Stimulated activated CD4-positive, alpha-beta T cell treated with anti-CD3 and anti-CD28 coated beads, TNF-alpha, amount 100 ng/mL, for 4 hours (primary cell): Measurements from ENCODE around the gene SYT5.
"Not testable (repeated sequence)": the region's sequence is repeated elsewhere in the genome, so short reads cannot be mapped to it uniquely, and the experiment has no call there.

Source experiments
- DNase-seq, 3 experiments: peaks; one replicate each; pipeline ENCODE4 v3.0.0-alpha.2; 2020; ENCODE audit warnings: low read depth in 3 of 3

The SYT5 gene

DNA sequence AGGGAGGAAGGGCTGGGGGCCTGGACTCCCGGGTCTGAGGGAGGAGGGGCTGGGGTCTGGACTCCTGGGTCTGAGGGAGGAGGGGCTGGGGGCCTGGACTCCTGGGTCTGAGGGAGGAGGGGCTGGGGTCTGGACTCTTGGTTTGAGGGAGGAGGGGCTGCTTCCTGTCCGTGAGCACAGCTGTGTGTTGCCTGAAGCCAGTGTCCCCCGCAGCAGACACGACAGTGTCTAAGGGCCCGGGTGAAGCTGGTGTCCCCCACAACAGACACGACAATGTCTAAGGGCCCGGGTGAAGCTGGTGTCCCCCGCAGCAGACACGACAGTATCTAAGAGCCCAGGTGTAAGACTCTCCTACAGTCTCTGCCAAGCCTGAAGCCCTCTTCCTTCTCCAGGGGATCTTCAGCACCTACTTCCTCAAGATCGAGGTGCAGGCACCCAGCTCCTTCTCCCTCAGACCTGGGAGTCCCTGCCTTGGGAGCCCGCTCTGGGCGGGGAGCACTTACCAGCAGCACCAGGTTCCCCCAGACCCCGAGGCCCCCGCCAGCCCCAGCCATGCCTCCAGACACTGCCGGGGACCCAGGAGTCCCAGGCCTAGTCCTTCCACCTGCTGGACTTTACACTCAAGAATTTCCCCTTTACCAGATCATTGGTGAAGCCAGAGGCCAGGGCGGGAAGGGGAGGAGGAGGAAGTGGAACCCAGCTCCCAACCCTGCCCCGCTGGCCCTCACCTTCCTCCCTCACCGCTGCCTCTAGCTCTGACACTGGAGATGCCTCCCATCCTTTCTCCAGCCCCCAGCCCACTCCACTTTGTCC is 29.0 kb upstream of the SYT5 start, which contains the start of gene PTPRH:
Gene PTPRH, minus strand, starts transcription at position 622 of the 813 bp plus-strand sequence. Its CDS starts 68 bp downstream, at position 554.
- DNase-seq: no peak

DNA sequence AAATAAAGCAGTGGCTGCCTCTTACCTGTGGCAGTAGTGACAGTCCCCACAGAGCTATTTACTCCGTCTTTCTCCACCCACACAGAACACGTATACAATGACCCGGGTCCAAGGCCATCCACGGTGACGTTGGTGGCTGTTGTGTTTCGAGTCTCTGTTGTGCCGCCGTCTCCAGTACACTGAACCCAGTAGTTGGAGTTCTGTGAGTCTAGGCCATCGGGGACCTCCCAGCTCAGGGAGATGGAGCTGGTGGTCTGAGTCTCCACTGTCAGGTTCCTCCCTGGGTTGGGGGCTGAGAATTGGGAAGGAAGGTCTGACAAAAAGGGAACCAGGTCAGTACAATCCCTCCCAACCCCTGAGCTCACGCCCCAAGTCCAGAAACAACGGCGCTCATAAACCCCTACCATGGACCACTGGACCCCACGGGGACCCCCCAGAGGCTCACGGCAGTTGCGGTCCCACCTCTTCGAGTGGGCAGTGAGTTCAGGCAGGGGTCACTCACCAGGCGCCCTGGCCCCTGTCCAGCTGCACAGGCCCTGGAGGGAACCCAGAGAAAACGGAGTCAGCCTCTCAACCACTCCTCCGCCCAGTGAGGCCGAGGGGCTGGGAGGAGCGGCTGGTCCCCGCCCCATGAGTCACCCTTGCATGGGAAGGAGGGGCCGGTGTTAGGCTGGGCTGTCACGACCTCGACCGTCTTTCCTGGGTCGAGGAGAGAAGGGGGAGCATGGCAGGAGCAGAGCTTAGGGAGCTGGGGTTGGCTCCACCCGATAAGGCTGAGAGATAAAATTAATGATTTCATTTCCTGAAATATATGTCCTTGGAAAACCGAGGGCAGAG is 26.8 kb upstream of the SYT5 start:
- DNase-seq: peak in 1 of 3 experiments; percentile 12

DNA sequence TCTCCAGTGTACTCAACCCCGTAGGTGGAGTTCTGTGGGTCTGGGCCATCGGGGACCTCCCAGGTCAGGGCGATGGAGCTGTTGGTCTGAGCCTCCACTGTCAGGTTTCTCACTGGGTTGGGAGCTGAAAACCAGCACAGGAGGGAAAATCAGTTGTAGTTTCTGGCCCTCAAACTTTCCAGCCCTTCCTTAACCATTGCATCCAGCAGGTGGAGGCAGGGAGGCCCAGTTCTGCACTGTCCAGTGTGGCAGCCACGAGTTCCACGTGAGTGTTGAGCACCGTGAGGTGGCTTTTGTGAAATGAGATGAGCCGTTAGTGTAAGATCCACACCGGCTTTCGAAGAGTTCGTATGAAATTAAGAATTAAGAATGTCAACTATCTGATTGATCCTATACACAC is 22.1 kb upstream of the SYT5 start:
- DNase-seq: not testable (repeated sequence)

DNA sequence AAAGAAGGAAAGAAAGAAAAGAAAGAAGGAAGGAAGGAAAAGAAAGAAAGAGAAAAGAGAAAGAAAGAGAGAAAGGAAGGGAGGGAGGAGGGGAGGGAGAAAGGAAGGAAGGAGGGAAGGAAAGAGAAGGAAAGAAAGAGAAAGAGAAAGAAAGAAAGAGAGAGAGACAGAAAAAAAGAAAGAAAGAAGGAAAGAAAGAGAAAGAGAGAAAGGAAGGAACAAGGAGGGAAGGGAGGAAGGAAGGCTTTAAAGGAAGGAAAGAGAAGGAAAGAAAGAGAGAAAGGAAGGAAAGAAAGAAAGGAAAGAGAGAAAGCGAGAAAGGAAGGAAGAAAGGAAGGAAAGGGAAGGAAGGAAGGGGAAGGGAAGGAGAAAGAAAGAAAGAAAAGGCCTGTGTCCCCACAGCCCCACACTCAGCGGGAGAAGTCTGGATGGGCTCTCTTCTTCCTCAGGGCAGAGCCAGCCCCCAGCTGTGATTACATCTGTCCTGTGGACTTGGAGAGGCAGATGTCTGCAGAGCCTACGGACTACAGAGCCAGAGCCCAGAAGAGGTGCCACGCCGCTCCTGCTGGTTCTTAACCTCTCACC is 19.6 kb upstream of the SYT5 start:
- no peak for DNase-seq

DNA sequence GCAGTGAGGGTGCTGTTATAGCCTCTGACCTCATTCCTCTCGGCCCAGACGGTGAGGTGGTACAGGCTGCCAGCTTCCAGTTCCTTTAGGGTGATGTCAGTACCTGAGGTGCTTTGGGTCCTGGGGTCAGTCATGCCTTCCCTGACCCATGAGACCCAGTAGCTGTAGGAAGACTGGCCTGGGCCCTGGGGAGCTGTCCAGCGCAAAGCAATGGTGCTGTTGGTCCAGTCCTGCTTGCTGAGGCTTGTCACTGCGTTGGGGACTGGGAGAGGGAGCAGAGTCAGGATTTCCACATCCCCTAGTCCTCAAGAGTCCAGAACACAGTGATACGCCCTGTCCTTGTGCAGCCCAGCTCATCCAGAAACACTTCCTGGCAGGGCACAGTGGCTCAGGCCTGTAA is 18.6 kb upstream of the SYT5 start:
- no peak for DNase-seq

DNA sequence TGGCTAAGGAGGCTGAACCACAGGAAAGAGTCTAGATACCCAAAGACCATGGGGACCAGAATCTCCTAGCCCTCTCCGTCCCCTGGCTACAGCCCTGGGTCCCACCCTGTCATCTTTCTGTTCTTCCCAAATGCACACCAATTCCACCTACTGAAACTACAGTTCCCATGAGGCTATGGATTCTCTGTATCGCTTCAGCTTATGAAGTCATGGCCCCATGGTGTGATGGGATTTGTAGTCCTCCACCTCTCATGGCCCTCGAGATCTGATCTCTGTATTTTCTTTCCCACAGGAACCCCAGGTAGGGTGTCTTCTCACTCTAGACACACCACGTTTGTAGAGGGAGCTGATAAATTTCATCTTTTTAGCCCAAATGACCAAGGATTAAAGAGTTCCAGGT is 17.4 kb upstream of the SYT5 start:
- DNase-seq: no peak

DNA sequence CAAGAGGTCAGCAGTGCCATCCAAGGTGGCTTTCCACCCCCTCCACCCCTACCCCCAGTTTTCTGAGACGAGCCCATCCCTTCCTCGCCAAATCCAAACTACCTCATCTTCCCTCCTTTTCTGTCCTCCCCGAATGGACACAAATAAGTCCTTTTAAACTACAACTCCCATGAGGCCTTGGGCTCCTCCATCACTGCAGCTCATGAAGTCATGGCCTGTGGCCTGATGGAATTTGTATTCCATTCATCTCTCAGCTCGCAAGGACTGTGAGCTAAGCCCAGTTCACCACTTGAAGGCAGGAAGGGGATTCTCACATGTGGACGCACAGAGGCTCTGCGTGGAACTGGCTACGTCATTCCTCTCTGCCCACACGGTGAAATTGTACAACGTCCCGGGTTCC is 16.7 kb upstream of the SYT5 start:
- DNase-seq: no peak

DNA sequence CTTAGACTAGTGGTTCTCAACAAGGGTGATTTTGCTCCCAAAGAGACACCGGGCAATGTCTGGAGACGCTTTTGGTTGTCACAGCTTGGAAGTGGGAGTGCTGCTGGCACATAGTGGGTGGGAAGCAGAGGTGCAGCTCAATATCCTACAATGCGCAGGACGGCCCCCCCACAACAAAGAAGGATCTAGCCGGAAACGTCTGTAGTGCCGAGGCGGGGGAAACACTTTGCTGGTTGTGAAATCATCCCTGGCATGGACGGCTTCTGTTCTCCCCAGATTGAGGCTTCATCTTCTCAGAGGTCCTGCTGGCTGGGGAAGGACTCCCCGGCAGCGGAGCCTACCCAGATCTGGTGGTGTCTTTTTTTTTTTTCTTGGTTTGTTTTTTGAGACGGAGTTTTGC is 13.4 kb upstream of the SYT5 start:
- DNase-seq: no peak

DNA sequence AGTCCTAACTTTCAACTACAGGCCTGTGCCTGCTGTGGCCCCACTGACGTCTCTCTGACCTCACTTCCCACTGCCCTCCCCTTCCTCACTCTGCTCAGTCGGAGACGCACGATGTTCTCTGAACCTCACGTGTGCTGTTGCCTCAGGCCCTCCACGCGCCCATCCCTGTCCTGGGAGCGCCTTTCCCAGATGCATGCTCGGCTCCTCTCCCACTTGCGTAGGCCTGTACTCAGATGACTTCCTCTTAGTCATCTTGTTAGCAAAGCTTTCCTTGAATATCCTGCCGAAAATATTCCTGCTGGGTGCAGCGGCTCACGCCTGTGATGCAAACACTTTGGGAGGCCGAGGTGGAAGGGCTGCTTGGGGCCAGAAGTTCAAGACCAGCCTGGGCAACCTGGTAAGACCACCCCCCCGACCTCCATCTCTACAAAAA is 9.3 kb upstream of the SYT5 start:
- DNase-seq: no peak

DNA sequence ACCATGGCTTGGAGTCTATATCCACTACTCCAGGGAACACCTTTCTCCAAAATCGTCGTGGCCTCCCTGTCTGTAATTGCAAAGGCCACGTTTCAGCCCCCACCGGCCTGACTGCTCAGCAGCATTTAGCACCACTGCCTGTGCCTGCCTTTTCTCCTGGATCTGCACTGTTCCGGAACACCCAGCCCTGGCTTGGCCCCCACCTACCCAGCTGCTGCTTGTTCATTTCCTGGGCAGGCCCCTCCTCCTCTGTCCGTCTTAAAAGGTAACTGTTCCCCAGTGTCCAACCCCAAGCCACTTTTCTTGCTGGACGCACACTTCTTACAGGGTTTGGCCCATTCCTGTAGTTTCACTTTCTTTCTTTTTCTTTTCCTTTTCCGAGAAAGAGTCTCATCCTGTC is 8.5 kb upstream of the SYT5 start:
- DNase-seq: no peak

DNA sequence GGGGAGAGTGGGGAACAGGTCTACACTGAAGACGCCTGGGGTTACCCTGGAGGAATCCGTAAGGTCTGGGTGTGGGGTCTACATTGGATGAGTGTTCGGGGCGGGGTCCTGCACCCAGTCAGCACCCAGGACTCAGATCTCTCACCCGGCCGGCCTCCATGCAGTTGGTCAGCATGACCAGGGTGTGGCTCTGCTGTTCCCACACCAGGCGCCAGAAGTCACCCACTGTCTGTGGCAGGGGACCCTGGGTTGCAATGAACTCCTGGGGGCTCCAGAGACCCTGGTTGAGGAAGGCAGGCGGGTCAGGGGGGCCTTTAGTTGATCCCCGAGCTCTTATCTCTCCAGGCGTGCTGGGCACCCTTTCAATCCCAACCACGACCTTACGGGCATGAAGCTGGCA is 6.0 kb upstream of the SYT5 start:
- DNase-seq: no peak

DNA sequence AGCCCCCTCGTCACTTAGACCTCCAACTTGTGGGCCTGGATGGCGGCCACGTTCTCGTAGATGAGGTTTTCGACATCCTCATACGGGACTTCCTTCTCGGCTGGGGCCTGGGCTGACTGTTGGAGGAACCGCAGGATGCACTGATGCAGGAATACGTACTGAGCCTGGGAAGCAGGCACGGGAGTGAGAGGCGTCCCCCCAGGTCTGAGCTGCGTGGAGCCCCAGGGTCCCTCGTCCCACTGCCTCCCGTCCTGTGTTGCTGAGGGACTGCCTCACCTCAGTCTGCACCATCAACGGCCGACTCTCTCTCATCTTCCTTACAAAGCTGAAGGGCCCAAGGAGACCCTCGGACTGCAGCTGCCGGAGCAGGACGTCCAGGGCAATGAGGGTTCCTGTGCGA is 1.7 kb upstream of the SYT5 start:
- DNase-seq: no peak

DNA sequence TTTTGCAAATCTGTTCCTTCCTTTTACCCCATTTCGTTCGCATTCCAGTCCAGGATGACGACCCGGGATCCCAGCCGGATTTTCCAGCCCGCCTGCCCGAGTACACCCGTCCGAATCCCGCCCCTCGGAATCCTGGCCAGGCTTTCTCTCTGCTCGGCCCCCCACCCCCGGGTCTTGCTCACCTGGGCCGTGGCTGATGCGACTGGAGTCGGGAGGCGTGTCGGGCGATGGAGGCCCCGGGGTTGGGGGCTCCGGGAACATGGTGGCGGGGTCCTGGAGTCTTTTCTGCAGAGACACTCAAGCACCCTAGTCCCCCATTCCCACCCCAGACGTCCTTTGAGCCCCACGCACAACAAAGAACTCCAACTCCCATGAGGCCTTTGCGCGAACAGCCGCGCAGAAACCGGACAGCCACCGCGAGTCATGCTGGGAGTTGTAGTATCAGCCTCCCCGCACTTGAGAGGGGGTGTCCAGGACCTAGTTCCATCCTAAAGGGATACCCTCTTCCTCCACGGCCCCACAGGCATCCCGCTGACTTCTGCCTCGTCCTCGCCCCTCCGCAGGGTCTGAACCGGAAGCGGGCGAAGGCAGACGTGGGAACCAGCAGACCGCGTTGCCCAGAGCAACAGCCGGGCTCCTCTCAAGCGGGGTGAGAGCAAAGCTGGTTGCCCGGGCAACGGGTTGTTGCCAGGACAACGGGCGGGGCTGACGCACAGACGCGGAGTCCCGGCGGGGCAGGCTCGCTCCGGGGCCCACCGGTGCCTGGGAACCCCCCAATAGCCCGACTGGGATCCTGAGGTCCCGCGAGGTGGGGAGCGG is 1.1 kb downstream of the SYT5 start:
- DNase-seq: peak; percentile 61 to 84 (median 81)

DNA sequence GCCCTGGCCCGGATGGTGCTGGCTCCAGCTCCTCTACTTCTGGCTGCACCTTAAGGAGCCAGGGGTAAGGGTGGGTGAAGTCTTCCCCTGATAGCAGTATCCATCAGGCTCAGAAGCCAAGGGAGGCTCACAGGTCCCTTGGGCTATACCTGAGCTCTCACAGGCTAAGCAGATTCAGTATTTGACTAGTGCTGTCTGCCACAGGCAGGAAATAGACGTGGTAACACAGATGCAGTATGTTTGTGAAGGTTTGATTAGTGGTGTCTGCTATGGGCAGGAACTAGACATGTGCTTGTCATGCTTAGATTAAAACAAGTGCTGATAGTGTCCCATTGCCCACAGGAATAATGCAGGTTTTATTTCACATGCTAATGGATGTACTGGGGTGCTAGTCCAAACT is 4.0 kb downstream of the SYT5 start:
- DNase-seq: no peak

DNA sequence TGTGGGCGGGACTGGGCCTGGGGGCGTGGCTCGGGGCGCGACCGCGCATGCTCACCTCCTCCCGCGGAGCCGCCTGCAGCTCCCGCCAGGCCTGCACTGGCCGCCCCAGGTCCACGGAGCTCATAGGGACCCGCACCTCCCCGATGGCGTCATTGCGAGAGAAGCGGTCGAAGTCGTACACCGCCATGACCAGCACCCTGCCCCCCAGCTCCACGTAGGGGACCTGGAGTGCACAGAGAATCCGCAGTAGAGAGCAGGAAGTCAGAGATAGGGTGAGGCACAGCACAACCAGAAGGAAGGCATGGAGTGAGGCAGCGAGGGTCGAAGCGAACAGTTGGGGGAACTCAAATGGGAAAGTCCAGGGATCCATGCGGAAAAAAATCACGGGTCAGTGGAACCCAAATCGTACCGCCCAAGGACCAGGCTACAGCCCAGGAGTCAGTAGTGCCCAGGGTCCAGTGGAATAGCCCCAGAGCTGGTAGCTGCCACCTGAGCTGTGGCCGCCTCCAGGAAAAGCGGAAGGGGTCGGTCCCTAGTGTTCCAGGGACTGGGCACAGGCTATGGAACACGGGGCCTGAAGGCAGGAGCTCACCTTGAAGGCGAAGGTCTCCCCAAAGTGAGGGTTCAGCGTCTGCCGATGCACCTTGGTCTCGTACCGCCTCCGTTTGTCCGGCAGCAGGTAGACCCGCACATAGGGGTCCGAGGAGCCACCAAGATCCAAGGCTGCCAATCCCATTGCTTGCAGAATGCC is 4.8 kb downstream of the SYT5 start:
- DNase-seq: no peak

DNA sequence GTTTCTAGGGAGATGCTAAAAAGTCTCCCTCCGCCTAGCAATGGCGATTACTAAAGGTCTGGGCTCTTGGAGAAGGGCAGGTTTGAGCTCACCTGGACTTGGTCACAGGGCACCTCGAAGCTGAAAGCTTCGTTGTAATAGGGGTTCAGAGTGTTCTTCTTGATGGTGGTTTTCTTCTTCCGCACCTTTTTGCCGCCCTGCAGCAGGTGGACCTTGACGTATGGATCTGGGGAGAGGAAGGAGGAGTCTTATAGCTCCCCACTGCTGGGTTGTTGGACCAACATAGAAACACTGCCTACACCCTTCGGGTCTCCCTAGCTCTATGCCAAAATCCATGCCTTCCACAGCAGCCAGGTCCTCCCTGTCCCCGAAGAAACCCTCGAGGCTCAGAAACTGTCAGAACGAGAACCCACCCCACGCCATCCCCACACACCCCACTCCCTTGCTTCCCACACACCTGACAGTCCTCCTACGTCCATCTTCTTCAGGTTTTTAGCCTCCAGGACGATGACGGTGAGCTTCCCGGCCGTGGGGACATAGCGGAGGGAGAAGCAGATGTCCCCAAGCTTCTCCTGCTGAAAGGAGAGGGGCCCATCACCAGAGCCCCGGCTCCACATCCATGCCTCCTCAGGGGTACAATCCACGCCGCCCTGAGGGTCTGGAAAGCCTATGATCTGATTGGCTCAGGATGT is 5.5 kb downstream of the SYT5 start:
- DNase-seq: no peak

DNA sequence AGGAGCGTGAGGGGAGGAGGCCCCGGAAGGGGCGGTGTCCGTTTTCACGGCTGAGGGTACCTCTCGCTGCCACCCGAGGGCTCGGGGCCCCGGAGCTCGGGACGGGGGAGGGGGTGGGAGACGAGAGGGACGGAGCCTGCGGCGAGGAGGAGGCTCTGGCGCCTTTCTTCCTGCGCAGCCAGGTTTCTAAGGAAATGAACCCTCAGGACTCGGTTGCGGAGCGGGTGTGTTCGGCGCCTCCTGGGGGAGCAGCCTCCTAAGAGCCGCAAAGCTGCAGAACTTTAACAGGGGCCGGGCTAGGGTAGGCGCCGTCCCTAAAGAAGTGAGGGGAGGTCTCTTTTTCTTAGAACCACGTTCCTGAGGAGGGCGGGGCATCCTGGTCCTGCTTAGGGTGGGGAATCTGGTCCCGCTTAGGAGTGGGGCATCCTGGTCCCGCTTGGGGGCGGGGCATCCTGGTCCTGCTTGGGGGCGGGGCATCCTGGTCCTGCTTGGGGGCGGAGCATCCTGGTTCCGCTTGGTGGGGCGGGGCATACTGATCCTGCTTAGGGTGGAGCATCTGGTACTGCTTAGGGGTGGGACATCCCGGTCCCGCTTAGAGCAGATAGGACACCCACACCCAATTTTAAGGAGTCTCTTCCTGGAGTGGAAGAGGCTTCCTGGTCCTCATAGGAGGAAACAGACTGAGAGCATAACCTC is 6.2 kb downstream of the SYT5 start:
- no peak for DNase-seq

DNA sequence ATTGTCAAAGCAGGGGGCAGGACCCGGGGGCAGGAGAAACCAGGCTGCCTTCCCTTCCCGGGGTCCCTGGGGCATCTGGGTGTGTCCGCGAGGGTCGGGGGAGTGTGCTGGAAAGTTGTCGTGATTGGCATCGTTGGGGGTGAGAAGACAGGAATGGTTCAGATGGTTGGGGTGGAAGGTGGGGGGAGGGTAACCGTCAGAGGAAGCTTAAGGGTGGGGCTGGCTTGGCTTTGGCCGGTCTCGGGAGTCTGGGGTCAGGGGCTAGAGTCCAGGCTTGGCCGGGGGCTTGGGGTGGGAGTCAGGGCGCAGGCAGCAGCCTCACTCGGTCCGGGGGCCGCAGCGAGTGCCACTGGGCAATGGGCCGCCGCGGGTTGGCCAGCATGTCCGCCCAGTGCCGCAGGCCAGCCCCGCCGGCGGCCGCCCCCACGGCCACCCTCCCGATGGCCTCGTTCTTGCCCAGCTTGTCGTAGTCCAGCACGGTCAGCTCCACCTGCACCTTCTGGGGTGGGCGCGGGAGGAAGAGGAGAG is 6.8 kb downstream of the SYT5 start:
- no peak for DNase-seq

DNA sequence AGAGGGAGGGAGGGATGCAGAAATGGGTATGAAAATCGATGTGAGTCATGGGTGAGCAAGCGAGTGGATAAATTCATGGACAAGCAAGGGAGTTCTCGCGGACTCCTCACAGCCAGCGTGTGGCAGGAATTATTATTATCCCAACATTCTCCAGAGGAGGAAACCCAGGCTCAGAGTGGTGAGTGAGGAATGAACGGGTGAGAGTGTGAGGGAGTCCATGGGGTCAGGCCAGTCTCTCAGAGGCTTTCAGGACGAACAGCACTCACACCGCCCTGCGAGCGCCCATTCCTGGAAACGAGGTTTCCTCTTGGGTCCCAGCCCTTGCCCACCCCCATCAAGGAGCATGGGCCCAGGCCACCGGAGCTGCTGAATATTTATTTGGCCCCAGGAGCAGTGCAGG is 7.3 kb downstream of the SYT5 start:
- DNase-seq: no peak
